Prostate gland (tissue), 2 donors: ENCODE measurements around the gene SYNGR1.

Experiments
- POLR2A ChIP-seq: fragments of 450-650 bp; IDR thresholded peaks from one replicate; pipeline ENCODE4 v1.6.1; 2016; ENCODE audit warnings: antibody characterized with exemption, mild to moderate bottlenecking
- POLR2AphosphoS5 ChIP-seq: sonication (generic); formaldehyde crosslinking; IDR thresholded peaks from one replicate; pipeline ENCODE4 v1.6.1; 2017; ENCODE audit warnings: antibody characterized with exemption
- TF ChIP-seq, protein P1 (sequence below), 4 experiments: fragments of 200-600 bp in 2 of 4; fragments of 450-650 bp in 2 of 4; sonication (generic) in 2 of 4; IDR thresholded peaks; 1 replicate in 3 of 4; 2 replicates in 1 of 4; pipeline ENCODE4 v1.5.1; 2016 to 2019; ENCODE audit warnings: antibody characterized with exemption in 4 of 4, mild to moderate bottlenecking in 2 of 4, moderate library complexity in 2 of 4

DNA sequence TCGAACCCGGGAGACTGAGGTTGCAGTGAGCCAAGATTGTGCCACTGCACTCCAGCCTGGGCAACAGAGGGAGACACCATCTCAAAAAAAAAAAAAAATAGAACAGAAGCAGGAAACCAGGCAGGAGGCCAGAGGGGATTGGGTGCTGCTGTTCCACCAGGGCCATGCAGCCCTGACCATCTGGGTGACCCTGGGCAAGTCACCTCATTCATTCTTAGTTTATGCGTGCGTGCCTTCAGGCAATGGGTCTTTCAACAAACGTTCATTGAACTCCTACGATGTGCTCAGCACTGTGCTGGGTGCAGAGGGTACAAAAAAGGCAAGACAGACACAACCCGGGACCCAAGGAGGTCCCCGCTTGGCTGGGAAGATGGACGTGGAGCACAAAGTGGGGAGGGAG lies 48.7 kb upstream of the SYNGR1 start:
- TF ChIP-seq POLR2AphosphoS5 (no peak), POLR2A (no peak)
- TF ChIP-seq, protein P1, sequence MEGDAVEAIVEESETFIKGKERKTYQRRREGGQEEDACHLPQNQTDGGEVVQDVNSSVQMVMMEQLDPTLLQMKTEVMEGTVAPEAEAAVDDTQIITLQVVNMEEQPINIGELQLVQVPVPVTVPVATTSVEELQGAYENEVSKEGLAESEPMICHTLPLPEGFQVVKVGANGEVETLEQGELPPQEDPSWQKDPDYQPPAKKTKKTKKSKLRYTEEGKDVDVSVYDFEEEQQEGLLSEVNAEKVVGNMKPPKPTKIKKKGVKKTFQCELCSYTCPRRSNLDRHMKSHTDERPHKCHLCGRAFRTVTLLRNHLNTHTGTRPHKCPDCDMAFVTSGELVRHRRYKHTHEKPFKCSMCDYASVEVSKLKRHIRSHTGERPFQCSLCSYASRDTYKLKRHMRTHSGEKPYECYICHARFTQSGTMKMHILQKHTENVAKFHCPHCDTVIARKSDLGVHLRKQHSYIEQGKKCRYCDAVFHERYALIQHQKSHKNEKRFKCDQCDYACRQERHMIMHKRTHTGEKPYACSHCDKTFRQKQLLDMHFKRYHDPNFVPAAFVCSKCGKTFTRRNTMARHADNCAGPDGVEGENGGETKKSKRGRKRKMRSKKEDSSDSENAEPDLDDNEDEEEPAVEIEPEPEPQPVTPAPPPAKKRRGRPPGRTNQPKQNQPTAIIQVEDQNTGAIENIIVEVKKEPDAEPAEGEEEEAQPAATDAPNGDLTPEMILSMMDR (IDR thresholded peaks at IDR 0.05) = no peak
